A549 (cell line): ENCODE measurements around the gene TMPRSS4. TPM values are rescaled to one million over a fixed set of nuclear protein-coding genes. Genes with fewer than 3 reads are reported as not detected.

Experiments used
- ATAC-seq, 2 experiments: fragments of 200-7000 bp in 1 of 2; fragments of >200 bp in 1 of 2; cut with Nextera tagmentation in 1 of 2; cut with Tn5 transposase in 1 of 2; 3 replicates each; pipeline versions ENCODE4 v1.8.0 to v1.9.1; 2018 to 2020; ENCODE audit warnings: mild to moderate bottlenecking in 1 of 2, moderate library complexity in 1 of 2
- CTCF ChIA-PET: fragments of 300-600 bp; sonication (Branson Sonifier 250); formaldehyde crosslinking; extraction: SDS; loops from one replicate; lab custom pipeline; 2021; ENCODE audit warnings: antibody characterized with exemption, inconsistent platforms; lab: Yijun Ruan, JAX
- POLR2A ChIA-PET: fragments of 350-600 bp; formaldehyde crosslinking; extraction: SDS; loops from one replicate; lab custom pipeline; 2021; ENCODE audit warnings: antibody characterized with exemption, inconsistent platforms; lab: Yijun Ruan, JAX
- DNase-seq, 2 experiments: peaks; one replicate each; pipeline versions ENCODE4 v3.0.0 to v3.0.0-alpha.2; 2011 to 2016; ENCODE audit warnings: low read depth in 1 of 2, low spot score in 1 of 2
- FAIRE-seq: peaks from 2 replicates; lab custom pipeline; 2011; peaks lifted over from hg19 to GRCh38; lab: Jason Lieb, UNC
- H3K27ac ChIP-seq, 2 experiments: fragments of >200 bp; sonication (Bioruptor Twin); formaldehyde crosslinking; 3 replicates each; pipeline ENCODE4 v1.5.1; 2016 to 2017
- H3K4me1 ChIP-seq: fragments of >200 bp; sonication (Bioruptor Twin); formaldehyde crosslinking; 3 replicates; pipeline ENCODE4 v1.6.1; 2016
- H3K4me2 ChIP-seq: fragments of >200 bp; sonication (Bioruptor Twin); formaldehyde crosslinking; 3 replicates; pipeline ENCODE4 v1.6.1; 2016
- H3K4me3 ChIP-seq: fragments of >200 bp; sonication (Bioruptor Twin); formaldehyde crosslinking; 3 replicates; pipeline ENCODE4 v1.5.1; 2016
- H3K9me3 ChIP-seq: fragments of >200 bp; sonication (Bioruptor Twin); formaldehyde crosslinking; 3 replicates; pipeline ENCODE4 v1.6.1; 2016
- CEBPB ChIP-seq, 2 experiments: fragments of >200 bp in 1 of 2; sonication (Bioruptor Twin) in 1 of 2; formaldehyde crosslinking in 1 of 2; IDR thresholded peaks; 2 replicates each; pipeline ENCODE4 v1.6.1; 2012 to 2016
- EP300 ChIP-seq, 2 experiments: fragments of >200 bp; sonication (Bioruptor Twin); formaldehyde crosslinking; IDR thresholded peaks; 2 replicates in 1 of 2; 3 replicates in 1 of 2; pipeline ENCODE4 v1.6.1; 2016 to 2017
- RAD21 ChIP-seq, 2 experiments: fragments of >200 bp in 1 of 2; sonication (Bioruptor Twin) in 1 of 2; formaldehyde crosslinking in 1 of 2; IDR thresholded peaks in 1 of 2; conservative IDR thresholded peaks in 1 of 2; 2 replicates in 1 of 2; 3 replicates in 1 of 2; pipeline ENCODE4 v1.6.1; 2012 to 2018; ENCODE audit warnings: inconsistent platforms in 1 of 2
- RARB ChIP-seq: fragments of 250-450 bp; sonication (Bioruptor Pico); IDR thresholded peaks from 2 replicates; pipeline ENCODE4 v1.8.0; 2021; ENCODE audit warnings: mild to moderate bottlenecking, moderate library complexity
- SMC3 ChIP-seq: fragments of >200 bp; sonication (Bioruptor Twin); formaldehyde crosslinking; IDR thresholded peaks from 3 replicates; pipeline ENCODE4 v1.6.1; 2018; ENCODE audit warnings: inconsistent platforms
- SREBF2 ChIP-seq: fragments of 450-650 bp; IDR thresholded peaks from 2 replicates; pipeline ENCODE4 v1.6.1; 2014; ENCODE audit warnings: mild to moderate bottlenecking, moderate library complexity
- WGBS: methylation state at CpG from one replicate; pipeline ENCODE4 v1.1.6; 2017; ENCODE audit errors: missing lambda C conversion rate; 5-methylcytosine and 5-hydroxymethylcytosine counted together
- polyA plus RNA-seq, 4 experiments: library from polyadenylated mRNA; depleted of rRNA in 3 of 4; stranded (reverse); fragments of >200 nt; fragmentation: RNase III in 1 of 4; extraction: RNeasy Plus Mini Kit Qiagen cat#74134 plus additional on column Dnase treatment in 1 of 4; gene quantifications; 2 replicates in 3 of 4; 3 replicates in 1 of 4; pipeline ENCODE4 v1.2.3, GENCODE V29; 2011 to 2017
- TF ChIP-seq, protein P1 (sequence below): fragments of >200 bp; sonication (Bioruptor Twin); formaldehyde crosslinking; IDR thresholded peaks from 3 replicates; pipeline ENCODE4 v1.6.1; 2016
- TF ChIP-seq, protein P2 (sequence below): fragments of >200 bp; sonication (Bioruptor Twin); formaldehyde crosslinking; IDR thresholded peaks from 3 replicates; pipeline ENCODE4 v1.5.1; 2016
- TF ChIP-seq, protein P3 (sequence below): fragments of 250-450 bp; sonication (Bioruptor Pico); IDR thresholded peaks from 2 replicates; pipeline ENCODE4 v1.5.0; 2021; ENCODE audit warnings: mild to moderate bottlenecking, moderate library complexity, borderline replicate concordance
- TF ChIP-seq, protein P4 (sequence below): IDR thresholded peaks from 2 replicates; pipeline ENCODE4 v1.6.1; 2012

TMPRSS4 gene
- polyA plus RNA-seq, 2 of the 4 experiments (the other 2 are of a cell fraction), result not detected

DNA sequence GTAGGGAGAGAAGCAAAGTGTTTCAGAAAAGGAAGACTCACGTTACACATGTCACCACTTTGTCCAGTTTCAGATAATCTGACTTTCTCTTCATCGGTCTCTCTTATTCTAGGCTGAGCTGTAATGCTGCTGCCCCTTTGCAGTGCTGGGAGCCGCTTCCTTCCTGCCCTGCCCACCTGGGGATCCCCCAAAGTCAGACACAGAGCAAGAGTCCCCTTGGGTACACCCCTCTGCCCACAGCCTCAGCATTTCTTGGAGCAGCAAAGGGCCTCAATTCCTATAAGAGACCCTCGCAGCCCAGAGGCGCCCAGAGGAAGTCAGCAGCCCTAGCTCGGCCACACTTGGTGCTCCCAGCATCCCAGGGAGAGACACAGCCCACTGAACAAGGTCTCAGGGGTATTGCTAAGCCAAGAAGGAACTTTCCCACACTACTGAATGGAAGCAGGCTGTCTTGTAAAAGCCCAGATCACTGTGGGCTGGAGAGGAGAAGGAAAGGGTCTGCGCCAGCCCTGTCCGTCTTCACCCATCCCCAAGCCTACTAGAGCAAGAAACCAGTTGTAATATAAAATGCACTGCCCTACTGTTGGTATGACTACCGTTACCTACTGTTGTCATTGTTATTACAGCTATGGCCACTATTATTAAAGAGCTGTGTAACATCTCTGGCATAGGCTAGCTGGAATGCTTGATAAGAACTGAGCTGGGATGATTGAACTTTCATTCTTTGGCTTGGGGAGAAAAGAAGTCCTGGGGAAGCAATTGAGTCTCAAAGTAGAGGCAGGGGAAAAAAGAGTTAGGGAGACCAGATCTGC lies 41.1 kb downstream of the TMPRSS4 start (continued):
- no peak for TF ChIP-seq EP300 (IDR thresholded peaks at IDR 0.05)

DNA sequence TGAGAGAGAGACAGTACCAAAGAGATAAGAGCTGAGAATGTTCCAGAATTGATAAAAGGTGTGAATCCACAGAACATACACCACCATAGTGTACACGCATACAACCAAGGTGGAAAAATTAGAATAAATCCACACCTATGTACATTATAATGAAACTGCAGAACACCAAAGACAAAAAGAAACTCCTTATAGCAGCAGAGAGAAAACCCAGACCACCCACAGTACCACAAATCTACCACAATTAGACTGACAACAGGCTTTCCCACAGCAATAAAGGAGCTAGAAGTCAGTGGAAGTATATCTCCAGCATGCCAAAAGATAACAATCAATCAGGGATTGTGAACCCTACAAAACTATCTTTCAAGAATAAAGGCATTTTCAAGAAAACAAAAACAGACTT lies 43.9 kb downstream of the TMPRSS4 start:
- no peak overlapping the region for H3K4me2 ChIP-seq
- no peaks in the 10 kb centered on the region for H3K4me1 ChIP-seq
- no peaks in the 10 kb centered on the region for H3K9me3 ChIP-seq
- H3K27ac ChIP-seq, result no peak overlapping the region
- ChIA-PET CTCF (no interaction called here), POLR2A (no interaction called here)
- no peak for DNase-seq
- no peak for FAIRE-seq
- ATAC-seq, result no peak
- 84% methylated on average over 1 of the region's 1 CpG for WGBS
- no peak overlapping the region for H3K4me3 ChIP-seq
- TF ChIP-seq RAD21 (conservative IDR thresholded peaks at IDR 0.05 in 1 of 2, IDR thresholded peaks at IDR 0.05 in 1 of 2) (no peak), RARB (CRISPR knock-in tag) (no peak), SREBF2 (no peak), EP300 (IDR thresholded peaks at IDR 0.05) (no peak)
- TF ChIP-seq, protein P1, sequence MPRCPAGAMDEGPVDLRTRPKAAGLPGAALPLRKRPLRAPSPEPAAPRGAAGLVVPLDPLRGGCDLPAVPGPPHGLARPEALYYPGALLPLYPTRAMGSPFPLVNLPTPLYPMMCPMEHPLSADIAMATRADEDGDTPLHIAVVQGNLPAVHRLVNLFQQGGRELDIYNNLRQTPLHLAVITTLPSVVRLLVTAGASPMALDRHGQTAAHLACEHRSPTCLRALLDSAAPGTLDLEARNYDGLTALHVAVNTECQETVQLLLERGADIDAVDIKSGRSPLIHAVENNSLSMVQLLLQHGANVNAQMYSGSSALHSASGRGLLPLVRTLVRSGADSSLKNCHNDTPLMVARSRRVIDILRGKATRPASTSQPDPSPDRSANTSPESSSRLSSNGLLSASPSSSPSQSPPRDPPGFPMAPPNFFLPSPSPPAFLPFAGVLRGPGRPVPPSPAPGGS, result no peak

DNA sequence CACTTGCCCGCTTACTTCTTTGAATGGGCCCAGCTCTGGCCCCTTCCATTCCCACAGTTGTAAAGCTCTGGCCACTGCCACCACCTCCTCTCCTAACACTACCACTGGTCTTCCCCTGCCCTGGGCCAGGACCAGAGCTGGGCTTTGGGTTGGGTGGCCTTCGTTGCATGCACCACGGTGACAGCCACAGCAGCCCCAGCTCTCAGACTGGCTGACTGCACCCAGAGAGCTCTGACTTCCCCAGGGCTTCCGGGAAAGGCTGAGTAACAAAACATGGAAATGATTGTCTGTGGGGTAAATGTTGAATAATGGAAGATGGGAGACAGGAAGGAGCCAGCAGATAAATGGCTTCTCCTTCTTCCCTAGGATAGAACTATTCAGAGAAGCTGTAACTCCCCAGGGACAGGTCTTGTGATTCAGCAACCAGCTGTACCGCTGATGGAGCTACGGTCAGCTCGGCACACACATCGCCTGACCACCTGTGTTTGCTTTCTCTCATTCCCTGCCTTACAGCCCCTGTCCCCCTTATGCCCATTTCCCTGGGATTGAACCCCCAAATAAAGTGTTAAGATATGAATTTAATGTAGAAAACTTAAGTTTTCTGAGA lies 48.2 kb downstream of the TMPRSS4 start:
- WGBS, result 71% methylated on average over 8 of the region's 8 CpGs
- CTCF ChIA-PET, result no interaction called here

More for the DNA sequence above, 48.2 kb downstream of the TMPRSS4 start:
- DNase-seq (no peak), ATAC-seq (no peak), FAIRE-seq (no peak)
- Histone ChIP-seq H3K4me3 (no peak overlapping the region), H3K9me3 (no peaks in the 10 kb centered on the region), H3K4me1 (0 out of 3 replicates have a peak, but pooled peaks cover 3% of the 10 kb centered on the region), H3K27ac (no peak overlapping the region), H3K4me2 (no peak overlapping the region)
- TF ChIP-seq, protein P2, sequence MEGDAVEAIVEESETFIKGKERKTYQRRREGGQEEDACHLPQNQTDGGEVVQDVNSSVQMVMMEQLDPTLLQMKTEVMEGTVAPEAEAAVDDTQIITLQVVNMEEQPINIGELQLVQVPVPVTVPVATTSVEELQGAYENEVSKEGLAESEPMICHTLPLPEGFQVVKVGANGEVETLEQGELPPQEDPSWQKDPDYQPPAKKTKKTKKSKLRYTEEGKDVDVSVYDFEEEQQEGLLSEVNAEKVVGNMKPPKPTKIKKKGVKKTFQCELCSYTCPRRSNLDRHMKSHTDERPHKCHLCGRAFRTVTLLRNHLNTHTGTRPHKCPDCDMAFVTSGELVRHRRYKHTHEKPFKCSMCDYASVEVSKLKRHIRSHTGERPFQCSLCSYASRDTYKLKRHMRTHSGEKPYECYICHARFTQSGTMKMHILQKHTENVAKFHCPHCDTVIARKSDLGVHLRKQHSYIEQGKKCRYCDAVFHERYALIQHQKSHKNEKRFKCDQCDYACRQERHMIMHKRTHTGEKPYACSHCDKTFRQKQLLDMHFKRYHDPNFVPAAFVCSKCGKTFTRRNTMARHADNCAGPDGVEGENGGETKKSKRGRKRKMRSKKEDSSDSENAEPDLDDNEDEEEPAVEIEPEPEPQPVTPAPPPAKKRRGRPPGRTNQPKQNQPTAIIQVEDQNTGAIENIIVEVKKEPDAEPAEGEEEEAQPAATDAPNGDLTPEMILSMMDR, result no peak
- TF ChIP-seq, protein P3, sequence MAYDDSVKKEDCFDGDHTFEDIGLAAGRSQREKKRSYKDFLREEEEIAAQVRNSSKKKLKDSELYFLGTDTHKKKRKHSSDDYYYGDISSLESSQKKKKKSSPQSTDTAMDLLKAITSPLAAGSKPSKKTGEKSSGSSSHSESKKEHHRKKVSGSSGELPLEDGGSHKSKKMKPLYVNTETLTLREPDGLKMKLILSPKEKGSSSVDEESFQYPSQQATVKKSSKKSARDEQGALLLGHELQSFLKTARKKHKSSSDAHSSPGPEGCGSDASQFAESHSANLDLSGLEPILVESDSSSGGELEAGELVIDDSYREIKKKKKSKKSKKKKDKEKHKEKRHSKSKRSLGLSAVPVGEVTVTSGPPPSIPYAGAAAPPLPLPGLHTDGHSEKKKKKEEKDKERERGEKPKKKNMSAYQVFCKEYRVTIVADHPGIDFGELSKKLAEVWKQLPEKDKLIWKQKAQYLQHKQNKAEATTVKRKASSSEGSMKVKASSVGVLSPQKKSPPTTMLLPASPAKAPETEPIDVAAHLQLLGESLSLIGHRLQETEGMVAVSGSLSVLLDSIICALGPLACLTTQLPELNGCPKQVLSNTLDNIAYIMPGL (CRISPR knock-in tag), result no peak
- TF ChIP-seq SREBF2, result no peak
- TF ChIP-seq SMC3, result no peak
- no peak for TF ChIP-seq CEBPB (IDR thresholded peaks at IDR 0.05)
- TF ChIP-seq, protein P4, sequence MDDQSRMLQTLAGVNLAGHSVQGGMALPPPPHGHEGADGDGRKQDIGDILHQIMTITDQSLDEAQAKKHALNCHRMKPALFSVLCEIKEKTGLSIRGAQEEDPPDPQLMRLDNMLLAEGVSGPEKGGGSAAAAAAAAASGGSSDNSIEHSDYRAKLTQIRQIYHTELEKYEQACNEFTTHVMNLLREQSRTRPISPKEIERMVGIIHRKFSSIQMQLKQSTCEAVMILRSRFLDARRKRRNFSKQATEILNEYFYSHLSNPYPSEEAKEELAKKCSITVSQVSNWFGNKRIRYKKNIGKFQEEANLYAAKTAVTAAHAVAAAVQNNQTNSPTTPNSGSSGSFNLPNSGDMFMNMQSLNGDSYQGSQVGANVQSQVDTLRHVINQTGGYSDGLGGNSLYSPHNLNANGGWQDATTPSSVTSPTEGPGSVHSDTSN, result no peak
- POLR2A ChIA-PET, result no interaction called here
